Measurements from ENCODE around the gene LENEP.

Gene LENEP

DNA sequence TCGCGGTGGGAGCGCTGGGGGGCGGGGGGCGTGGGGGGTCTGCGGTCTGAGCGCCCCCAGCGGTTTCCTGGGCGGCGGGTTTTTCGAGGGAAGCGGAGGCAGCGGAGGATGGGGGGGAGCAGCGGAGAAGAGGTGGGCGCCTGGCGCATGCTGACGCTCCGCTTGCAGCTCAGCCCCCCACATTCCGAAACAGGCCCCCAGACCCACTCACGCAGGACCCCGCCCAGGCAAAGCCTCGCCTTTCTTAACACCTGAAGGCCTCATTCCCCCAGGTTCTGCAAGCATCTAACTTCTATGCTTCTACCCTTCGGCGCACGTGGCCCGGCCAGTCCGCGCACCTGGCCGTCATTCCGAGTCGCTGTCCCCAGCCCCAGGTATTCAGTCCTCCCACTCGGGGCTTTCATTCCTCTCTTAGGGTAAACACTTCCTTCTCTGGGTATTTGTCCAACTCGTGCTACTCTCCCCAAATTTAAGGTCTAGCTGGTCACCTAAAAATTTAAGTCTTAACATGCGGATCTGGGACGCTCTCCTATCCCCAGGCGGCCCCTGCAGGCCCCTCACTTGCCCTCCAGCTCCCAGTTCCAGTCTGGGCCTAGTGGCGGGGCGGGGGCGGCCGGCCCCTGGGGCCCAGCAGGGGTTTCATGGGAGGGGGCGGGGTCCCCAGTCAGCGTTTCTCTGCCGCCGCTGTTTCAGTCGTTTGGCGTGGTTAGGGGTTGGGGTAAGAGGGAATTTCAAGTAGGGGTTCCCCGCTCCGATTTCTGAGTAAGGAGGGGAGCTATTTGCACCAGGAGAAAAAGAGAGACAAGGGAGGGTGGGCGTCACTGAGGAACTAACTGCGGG lies 6.4 kb downstream of the LENEP start:
- peak; percentile 55 for DNase-seq

DNA sequence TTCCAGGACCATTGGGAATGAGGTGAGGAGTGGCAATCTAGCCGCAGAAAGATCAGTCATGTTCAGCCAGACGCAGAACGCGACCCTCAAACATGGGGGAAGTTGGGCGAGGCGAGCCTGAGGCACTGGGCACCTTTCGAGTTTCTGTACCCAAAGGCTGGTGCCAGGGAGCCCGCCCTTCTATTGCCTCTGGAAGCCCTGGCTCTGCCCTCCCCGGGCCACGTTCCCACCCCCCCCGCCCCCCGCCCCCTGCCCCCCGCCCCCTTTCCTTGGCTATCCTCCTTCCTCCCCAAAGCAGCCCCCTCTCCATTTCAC lies 7.0 kb downstream of the LENEP start:
- DNase-seq, result no peak

DNA sequence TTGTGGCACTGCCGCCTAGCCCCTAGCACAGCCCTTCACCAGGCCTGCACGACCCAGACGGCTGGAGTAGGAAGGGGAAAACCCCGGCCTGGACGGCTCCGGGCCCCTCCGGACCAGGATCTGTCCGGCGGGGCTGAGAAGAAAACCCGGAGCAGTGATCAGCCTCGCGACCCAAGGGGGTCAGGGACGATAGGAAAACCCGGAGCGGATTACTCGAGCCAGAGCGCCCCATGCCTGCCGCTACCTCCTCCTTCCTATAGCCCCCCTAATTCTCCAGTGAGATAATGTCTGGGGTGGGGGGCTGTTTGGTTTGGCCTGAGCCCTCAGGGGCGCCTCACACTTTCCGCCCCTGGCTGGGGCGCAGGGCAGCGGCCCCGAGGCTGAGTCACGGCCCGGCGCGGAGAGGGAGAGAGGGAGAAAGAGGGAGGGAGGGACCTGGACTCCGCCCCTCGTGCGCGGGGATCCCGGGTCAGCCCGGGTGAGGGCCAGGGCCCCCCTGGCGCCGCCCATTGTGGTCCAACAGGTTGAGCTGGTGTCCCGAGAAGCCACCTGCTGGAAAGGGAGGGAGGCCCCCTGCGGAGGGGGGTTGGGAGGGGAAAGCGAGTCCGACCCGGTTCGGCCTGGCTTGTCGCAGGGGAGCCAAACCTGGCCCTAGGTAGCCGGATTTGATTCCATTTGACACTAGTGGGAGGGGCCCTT lies 7.5 kb downstream of the LENEP start:
- DNase-seq, result peak; percentile 93

DNA sequence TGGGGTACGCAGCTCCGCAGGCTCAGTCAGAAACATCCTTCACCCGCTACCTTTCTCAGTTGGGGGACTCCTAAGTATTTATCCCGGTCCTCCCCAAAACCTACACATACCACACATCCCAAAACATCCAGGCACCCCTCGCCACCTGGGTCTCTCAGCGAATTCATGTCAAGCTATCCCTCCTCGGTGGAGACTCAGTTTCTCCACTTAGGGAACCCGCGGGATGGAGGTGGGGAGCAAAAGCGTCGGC lies 8.0 kb downstream of the LENEP start:
- DNase-seq, result no peak

DNA sequence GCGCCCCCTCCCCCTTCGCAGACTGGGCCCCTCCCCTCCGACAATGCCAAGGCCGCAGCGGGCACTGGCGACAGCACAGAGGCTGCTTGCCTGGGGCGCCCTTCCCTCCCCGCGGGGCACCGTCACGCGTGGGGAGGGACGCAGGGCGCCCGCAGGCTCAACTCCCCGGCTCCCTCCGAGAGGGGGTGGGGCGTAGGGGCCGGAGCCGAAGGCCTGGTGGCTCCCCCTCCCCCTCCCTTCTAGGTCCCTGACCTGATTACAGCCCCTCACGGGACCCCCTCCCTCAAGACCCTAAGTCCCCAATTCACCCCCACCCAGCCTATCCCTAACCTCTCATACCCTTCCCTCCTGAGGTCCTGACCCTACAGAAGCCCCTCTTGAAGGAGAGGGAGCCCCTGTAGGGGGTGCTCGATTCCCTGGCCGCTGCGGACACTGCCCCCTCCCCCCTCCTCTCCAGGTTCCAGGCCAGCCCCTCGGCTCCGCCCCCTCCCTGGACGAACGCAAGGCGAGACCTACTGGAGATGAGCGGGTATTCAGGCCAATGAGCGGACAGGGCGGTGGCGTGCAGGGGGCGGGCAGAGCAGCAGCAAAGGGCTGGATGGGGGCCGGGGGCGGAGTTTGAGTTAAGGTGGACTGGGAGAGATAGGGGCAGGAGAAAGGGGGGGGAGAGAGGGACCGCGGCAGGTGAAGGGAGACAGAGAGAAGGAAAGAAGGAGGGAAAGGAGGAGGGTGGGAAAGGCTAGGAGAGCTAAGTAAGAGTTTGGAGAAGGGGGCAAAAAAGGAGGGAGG lies 8.5 kb downstream of the LENEP start:
- DNase-seq, result peak; percentile 100

DNA sequence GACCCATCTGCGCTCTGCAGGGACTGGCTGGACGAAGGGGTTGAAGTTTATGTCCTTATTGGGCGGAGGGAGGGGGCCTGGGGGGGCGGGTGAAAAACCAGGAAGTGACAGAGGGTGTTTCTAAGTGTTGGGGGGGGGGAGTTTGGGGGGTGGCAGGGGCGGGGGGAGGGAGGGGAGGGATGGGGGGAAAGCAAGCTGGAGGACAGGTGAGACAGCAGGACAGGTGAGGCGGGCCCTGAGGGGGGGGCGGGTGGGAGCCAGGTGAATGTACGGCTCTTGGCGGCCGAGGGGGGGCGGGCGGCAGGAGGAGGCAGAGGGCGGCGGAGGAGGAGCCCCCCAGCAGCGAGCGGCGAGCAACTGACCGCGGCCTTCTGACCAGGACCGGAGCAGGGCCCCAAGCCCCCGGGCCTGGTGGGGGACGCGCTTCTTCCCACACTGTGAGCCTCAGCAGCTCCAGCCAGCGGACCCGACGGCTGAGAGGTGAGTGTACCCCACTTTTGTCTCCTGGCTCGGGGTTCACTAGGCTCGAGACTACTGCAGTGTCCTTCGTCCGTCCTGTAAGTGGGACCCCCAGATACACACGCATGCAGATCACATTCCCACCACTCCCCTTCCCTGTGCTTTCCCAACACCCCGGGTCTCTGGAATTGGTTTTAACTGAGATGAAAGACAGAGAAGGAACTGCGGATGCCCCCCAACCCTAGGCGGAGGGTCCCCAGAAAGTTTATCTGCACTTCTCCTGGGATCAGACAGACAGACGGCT lies 9.3 kb downstream of the LENEP start, which contains the start of gene ZBTB7B:
Gene ZBTB7B, plus strand, starts transcription at position 339 of the 763 bp plus-strand sequence. CDS start 11,859 bp downstream, outside the sequence.
- no peak for DNase-seq

DNA sequence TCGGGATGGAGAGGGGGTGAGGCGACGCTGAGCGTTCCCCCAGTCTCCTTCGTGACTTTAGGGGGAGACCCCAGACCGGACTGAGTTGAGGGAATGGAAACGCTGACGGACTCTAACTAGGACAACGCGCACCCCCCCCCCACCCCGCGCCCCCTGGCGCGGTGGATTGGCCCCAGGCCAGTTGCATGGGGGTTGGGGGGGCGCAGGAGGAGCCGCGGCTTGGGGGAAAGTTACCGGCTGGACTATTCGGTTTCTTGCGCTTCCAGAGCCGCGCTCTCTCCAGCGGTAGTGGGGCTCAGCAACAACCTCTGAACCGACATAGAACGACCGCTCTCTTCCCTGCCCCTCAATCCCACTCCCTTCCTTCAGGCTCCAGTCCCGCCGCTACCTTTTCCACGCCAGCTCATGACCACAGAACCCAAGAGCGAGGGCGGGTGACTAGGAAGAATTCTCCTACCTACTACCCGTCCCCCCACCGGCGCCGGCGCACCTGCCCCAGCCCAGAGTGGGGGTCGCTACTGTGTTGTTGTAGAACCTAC lies 9.9 kb downstream of the LENEP start:
- DNase-seq, result peak; percentile 65

DNA sequence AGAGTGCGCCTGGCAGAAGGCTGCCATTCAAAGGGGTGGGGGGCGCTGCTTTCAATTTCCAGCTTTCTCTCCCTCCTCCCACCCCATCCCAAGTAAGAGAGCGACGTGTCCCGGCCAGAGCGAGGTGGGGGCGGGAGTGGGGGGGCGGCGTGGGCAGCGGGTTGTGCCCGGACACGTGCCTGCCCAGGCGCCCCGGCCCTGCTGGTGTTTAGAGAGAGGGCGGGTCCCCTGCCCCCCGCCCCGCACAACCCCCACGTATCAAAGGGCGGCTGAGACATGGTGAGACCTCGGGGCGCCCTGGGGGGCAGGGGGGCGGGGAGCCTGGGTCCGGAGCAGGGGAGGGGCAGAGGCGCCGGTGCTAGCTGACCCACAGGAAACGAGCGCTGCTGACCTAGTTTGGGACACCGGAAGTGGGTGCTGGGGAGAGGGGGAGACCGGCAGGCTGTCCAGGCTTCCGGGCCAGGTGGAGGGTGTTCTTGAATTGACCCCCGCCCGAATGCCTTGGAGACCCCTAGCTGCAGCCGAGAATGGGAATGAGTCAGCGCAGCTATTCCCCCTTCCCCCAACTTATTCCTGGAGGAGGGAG lies 10.5 kb downstream of the LENEP start:
- DNase-seq, result peak; percentile 69

DNA sequence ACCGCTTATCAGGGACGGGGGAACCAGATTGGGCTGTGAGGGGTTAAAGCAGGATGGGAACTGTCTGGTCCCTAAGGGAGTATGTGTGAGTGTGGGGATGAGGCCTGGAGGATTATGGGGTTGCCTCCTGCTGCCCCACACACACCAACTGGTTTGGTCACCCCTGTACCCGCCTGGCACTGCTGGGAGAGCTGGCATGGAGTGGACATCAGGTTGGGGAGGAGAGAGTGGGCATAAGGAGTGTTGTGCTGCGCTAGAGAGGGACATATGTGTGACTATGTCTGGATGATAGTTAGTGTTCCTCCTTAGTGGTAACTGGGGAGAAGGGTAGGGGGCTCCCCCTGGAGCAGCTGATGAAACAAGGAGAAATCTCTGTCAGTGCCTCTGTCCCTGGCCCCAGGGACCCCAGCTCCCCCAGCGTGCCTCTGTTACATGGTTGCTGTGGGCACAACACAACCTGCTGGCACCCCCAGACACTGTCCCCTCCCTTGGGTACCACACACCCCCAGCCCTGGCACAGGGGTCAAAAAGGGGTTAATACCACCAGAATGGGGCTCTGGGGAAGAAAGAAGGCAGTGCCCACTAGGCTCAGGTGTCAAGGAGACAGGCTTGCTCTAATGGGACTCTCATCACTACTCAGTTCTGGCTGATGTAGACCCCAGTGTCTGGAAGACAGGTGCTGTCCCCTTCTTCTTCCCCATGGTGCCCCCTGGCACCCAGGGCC lies 11.1 kb downstream of the LENEP start:
- no peak for DNase-seq

DNA sequence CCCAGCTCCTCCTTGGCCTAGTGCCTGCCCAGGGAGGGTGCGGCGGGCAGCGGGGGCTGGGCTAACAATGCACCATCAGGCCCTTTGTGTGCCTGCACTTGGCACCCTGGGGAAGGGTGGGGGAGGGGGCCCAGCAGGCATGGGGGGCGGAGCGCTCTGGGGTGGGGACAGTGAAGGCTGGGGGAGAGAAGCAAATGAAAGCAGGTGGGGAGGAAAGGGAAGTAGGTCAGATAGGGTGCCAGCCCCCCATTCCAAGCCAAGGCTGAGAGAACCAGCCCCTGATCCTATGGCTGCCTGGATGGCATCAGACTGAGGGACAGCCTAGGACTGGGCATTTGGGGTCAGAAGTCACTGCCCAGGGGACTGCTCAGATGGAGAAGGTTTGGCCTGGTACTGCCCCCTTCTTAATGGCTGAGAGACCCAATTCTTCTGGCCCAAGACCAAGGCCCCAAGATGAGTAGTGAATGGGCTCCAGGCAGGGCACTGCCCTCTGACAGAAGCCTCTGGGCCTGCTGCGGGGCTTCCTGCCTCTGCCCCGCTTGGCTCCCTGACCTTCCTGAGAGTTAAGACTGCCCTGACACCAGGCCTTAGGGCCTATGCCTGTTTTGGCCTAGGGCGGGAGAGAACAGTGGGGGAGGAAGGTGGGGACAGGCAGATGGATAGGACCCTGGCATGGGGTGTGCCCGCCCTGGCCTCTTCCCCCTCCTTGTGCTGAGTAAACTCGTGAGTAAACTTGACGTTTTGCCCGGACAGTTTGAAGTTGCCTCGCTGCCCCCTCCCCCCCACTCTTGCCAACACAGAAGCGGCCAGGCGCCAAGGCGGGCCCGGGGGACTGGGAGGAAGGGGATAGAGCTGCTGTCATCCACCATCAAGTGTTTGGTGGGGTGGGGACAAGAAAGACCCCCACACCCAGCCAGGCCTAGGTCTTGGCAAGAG lies 12.0 kb downstream of the LENEP start:
- no peak for DNase-seq

DNA sequence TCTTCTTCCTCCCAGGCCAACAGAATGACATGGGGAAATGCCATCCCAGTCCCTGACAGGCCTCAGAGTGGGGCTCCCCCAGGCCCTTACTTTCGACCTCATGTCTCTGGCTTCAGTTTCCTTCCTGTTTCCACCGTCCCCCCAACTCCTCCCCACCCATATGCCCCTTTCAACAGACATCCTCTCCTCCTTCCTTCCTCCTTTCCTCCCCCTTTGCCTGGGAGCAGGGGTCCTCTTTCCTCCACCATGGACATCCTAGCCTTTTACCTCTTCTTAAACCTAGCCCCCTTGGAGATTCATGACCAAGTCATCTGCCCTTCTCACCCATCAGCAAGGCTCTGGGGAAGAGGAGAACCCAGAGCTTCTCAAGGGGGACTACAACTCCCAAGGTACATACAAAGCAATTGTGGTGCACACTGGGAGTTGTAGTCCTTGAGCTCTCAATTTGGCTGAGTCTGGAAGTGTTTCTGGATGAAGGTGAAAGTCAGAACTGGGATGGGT lies 13.3 kb downstream of the LENEP start:
- no peak for DNase-seq

DNA sequence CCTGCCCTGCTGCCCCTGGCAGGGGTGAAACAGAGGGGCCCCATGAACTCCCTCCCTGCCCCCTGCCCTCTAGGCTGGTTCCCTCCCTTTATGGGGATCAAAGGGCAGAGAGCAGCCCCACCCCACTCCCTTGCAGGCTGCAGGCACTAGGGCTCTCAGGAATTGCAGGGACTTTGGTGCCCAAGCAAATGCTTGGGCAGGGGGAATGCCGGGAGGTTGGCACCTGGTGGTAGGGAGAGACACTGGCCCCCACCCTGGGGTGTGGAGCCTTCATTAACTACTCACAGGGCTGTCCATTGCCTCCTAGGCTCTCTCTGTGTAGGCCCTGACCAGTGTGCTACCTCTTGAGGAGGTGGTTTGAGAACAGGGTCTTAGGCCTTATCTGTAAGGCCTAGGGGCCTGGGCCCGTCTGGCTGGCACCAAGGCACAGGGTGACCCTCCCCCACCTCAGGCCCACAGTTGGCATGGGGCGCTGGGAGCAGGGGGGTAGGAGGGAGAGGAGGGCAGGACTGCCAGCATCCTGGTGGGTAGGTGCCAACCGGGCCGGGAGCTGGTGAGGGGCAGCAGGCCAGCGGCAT lies 14.0 kb downstream of the LENEP start:
- DNase-seq, result no peak

DNA sequence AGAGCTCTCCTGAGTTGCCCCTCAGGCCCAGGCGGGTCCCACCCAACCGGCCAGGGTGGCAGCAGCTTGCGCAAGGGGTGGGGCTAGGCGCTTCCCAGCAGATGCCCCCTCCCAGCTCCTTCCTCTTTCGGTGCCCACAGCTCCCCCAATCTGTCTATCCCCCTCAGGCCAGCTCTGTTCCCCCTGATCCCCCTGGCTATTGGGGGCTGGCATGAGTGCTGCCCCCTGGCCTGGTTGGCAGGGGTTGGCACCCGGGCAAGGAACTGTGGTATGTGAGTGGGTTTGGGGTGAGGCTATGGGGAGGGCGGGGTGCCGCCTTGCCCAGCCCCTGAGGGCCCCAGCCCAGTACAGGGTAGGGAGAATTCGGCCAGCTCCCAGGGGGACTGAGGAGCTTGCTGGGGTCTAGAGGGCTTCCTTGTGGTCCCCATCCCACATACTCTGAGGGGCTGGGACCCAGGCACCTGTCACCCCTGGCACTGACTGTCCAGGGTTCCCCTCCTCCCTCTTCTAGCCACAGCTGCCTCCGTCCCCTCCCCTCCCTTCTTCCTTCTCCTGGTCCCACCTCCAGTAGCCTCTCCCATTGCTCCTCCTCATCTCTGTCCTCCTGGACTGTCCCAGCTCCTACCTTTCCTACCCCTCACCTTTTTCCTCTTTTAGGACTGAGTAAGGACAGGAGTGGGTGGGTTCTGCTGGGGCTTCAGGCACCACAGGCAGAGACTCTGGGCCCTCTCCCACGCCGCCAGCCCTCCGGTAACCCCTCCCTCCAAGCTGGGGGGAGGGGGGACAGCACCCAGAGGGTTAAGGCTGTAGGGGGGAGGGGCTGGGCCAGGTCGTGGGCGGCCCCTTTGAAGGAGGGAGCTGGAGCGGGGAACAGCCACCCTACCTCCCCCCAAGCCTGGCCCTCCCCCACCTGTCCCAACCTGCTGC lies 14.9 kb downstream of the LENEP start:
- DNase-seq, result no peak

DNA sequence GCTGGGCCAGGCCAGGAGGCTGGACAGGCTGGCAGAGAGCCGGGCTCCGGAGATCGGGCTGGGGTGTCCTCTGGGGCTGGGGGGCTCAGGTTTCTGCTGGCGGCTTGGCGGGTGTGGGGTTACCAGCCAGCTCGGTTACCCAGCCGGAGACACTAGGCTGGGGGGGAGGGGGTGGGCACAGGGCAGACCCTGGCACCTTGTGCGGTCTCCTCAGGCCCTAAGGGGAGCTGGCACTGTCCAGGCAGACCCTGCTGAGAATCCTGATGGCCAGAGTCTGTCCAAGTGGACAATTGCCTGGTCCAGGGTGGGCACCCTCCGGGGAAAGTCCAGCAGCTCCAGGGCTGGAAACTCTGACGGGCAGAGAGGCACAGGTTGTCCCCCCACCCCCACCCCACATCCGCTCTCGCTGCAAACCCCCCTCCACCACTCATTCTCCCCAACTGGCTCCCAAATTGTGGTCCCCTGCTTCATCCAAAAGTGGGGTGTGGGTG lies 15.9 kb downstream of the LENEP start:
- no peak for DNase-seq

DNA sequence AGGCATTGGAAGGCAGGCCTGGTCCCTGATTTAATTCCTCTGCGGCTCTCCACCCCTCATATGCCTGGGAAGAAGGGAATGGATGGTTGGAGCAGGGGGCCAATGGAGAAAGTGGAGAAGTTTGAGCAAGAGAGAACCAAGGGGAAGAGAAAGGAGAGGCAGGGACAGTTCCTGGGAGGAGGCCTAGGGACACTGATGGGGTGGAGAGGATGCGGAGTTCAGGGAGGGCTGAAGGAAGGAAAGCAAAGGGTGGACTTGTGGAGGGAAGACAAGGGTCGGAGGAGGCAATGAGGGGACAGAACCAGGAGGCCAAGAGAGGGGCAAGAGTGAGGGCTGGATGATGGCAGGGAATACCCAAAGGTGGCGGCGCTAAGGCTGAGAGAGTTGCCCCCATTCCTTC lies 16.4 kb downstream of the LENEP start:
- DNase-seq, result no peak

DNA sequence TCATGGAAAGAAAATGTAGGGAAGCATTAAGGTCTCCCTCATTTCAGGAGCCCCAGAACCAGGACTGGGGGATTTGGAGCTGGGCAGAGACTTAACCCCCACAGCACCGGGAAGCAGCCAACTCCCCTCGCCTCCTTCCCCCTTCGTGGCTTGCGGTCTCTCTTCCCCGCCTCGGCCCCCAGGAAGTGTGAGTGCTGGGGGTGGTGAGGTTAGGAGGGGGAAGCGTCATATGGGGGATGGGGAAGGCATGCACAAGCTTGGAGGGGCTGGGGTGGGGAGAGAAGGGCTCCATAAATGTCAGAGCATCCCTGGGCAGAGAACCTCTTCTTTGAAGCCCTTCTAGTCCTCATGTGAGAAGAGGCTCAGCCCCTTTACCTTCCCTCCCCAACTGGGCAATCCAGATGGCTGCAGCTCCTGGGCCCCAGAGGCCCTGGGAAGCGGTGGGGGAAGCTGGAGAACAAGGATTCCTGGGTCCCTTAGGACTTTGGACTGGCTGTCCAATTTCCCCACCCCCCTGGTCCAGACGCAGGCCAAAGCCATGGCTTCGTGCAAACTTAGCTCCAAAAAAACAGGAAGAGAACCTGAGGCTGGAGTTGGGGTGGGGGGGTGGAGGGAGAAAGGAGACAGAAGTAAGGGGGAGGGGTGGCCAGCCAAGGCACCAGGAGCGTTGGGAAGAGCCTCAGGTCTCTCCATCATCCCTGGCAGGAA lies 17.0 kb downstream of the LENEP start:
- DNase-seq, result no peak

DNA sequence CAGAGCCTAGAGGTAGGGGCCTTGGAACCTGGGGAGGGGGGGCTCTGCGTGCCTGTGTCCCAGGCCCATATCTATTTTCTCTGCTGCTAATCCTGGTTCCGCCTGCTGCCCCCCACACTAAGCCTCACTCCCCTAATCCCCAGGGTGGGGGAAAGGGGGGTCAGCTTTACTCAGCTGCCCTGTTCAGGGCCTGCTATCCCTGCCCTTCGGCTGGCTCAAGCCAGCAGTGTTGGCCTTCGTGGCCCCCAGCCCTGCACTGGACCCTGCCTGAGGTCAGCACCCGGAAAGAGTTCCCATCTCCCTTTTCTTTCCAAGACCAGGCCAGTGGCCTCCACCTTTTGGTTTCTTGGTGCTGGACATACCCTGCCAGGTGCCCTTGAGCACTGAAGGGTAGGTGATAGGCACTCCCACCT lies 17.6 kb downstream of the LENEP start:
- DNase-seq, result no peak

DNA sequence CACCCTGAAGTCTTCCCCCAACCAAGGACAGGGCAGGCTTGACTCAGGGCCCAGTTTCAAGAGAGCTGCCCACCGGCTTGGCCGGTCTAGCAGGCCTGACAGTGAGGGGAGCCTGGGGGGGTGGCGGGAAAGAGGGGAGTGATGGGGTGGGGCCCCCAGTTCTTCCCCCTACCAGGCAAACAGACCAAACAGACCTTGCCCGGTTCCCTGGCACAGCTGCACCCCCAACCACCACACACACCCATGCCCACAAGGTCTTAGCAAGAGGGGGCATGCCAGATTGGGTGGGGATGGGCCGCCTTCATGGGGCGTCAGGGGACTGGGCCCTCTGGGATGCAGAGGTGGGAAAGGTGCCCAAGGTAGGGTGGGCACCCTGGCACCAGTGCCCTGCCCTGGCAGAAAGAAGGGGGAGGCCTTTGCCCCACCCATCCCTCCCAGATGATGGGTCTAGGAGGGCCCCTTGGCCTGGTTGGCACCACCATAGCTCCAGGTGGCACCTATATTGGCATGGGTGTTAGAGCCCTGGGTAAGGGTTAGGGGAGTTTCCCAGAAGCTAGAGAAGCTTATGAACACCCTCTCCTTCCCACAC lies 18.1 kb downstream of the LENEP start:
- DNase-seq, result no peak
